ENCODE measurements around the gene PEX10. TPM values are rescaled to one million over a fixed set of nuclear protein-coding genes. Genes with fewer than 3 reads are reported as not detected.

The PEX10 gene
- total and polyA plus RNA-seq, 10 of the 15 experiments (the other 5 are each of a cell fraction or from before 2014, with no cell fraction given), result 0.24 to 24.9 (median 16.8) TPM; not detected in 1

DNA sequence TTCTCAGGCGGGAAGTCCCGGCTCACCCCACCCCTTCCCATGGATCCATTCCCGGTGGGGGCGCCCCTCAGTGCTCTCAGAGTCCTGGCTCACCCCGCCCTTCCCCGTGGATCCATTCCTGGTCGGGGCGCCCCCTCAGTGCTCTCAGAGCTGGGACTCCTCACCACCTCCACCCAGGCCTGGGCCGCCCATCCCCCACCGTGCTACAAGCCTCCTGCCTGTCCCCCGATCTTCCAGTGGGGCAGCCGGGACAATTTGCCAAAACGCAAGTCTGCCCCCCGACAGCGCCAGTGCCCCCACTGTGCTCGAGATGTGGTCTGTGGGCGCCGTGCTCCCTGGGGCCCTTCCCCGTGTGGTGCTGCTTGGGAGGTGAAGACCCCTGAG, 40.6 kb upstream of the PEX10 start (continued):
- no peak for TF ChIP-seq SUZ12 (IDR thresholded peaks at IDR 0.05; ENCODE audit: unreplicated experiment)

DNA sequence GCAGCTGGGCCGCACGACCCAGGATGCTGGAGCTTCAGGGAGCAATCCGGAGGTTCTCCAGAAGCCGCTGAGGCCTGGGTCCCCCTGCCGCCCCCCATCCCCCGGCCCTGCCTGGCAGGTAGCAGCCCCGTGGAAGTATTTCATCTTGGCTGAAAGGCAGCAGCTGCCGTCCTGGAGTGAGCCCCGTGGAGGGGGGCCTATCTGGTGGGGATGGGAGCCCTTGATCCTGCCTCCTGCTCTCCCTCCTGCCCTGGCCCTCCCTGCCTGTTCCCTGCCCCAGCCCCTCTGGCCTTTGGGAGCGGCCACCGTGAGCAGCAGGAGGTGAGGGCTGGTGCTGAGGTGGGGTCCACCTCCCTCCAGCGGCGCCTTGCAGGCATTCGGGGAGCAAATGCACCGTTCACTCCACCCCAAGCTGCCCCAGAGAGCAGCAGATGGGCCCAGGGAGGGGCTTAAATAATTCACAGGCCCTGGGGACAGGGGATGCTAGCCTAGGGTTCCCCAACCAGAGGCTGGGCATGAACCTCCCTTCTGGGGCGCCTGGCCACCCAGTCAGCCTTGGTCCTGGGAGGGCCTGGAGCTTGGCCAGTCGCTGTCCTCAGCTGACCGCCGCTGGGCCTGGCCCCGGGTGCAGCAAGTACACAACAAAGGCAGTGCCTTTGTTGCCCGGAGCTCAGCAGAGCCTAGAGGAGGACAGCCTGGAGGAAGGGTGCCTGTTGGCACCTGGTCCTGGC, 40.0 kb upstream of the PEX10 start:
- no peak overlapping the region for H3K4me2 ChIP-seq (ENCODE audit: control insufficient read depth, insufficient read depth)

DNA sequence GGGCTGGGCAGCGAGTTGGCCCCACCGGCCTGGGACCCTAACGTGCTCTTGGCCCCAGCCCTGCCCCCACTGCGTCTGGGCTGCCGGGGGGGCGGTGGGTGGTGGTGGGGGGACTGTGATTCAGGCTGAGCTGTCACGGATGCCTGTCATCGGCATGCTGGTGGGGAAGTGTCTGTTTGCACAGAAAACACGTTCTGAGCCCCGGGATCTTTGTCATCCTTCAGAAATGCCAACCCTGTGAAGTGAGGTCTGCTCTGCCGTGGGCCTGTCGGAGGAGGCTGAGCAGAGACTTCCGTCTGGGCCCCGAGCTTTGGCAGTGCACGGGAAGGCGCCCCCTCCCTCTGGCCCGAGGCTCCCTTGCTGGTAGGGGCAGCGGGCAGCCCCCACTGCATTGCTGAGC, 39.4 kb upstream of the PEX10 start:
- DNase-seq (ENCODE audit: low read depth, low spot score) (no peak), FAIRE-seq (no peak), ATAC-seq (no peak)
- Histone ChIP-seq H3K27ac (ENCODE audit: control insufficient read depth, insufficient read depth) (no peak overlapping the region), H2AFZ (ENCODE audit: control insufficient read depth, low read depth, low read length) (no peak overlapping the region), H3K4me2 (ENCODE audit: control insufficient read depth, insufficient read depth) (no peak overlapping the region), H3K36me3 (ENCODE audit: control insufficient read depth in 2 of 2, insufficient read depth in 2 of 2, low read length in 1 of 2) (no peaks in the 10 kb centered on the region), H3K79me2 (ENCODE audit: control insufficient read depth, insufficient read depth, low read length) (no peaks in the 10 kb centered on the region), H4K20me1 (ENCODE audit: control insufficient read depth, insufficient read depth) (no peaks in the 10 kb centered on the region), H3K4me1 (ENCODE audit: control insufficient read depth, insufficient read depth, low read length) (no peaks in the 10 kb centered on the region), H3K4me3 (no peak overlapping the region), H3K9me3 (replicated peaks; ENCODE audit: control insufficient read depth, insufficient read depth, low read length) (no peaks in the 10 kb centered on the region), H3K9ac (ENCODE audit: control insufficient read depth, insufficient read depth, low read length) (no peak overlapping the region), H3K27me3 (replicated peaks in 1 of 2; ENCODE audit: control insufficient read depth in 2 of 2, insufficient read depth in 2 of 2, low read length in 1 of 2) (no peaks in the 10 kb centered on the region; a peak in 1 of 4 replicates)
- WGBS (ENCODE audit: insufficient coverage, insufficient replicate concordance, low lambda C conversion rate, missing lambda C conversion rate), result 15% methylated on average over 18 of the region's 18 CpGs
- in situ Hi-C loops (cut with MboI) (no loop called here), intact Hi-C loops (cut with micrococcal nuclease; ENCODE audit: unreplicated experiment) (no loop called here)
- ChIA-PET RAD21 (ENCODE audit: unreplicated experiment) (no interaction called here), SMC1A (ENCODE audit: uncharacterized antibody, unreplicated experiment) (no interaction called here), POLR2A (no interaction called here), CTCF (no interaction called here)
- BruUV-seq (replicated peaks), result no TSS peak
- TF ChIP-seq BCL11A (IDR thresholded peaks at IDR 0.05; ENCODE audit: low read depth, low read length), result no peak
- TF ChIP-seq POLR2AphosphoS5 (IDR thresholded peaks at IDR 0.05; ENCODE audit: low read length), result no peak
- TF ChIP-seq BHLHE40 (IDR thresholded peaks at IDR 0.05; ENCODE audit: borderline replicate concordance in 1 of 2, low read depth in 2 of 2, low read length in 1 of 2), result no peak
- TF ChIP-seq GABPA (IDR thresholded peaks at IDR 0.05; ENCODE audit: low read depth), result no peak
- TF ChIP-seq, protein P1, sequence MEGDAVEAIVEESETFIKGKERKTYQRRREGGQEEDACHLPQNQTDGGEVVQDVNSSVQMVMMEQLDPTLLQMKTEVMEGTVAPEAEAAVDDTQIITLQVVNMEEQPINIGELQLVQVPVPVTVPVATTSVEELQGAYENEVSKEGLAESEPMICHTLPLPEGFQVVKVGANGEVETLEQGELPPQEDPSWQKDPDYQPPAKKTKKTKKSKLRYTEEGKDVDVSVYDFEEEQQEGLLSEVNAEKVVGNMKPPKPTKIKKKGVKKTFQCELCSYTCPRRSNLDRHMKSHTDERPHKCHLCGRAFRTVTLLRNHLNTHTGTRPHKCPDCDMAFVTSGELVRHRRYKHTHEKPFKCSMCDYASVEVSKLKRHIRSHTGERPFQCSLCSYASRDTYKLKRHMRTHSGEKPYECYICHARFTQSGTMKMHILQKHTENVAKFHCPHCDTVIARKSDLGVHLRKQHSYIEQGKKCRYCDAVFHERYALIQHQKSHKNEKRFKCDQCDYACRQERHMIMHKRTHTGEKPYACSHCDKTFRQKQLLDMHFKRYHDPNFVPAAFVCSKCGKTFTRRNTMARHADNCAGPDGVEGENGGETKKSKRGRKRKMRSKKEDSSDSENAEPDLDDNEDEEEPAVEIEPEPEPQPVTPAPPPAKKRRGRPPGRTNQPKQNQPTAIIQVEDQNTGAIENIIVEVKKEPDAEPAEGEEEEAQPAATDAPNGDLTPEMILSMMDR (IDR thresholded peaks at IDR 0.05 in 2 of 3, conservative IDR thresholded peaks at IDR 0.05 in 1 of 3; ENCODE audit: control insufficient read depth in 2 of 3, extremely low read depth in 1 of 3, insufficient read depth in 1 of 3, low read depth in 3 of 3, low read length in 3 of 3), result no peak
- TF ChIP-seq HDGF (IDR thresholded peaks at IDR 0.05), result no peak
- no peak for TF ChIP-seq ZZZ3 (IDR thresholded peaks at IDR 0.05; ENCODE audit: control insufficient read depth, insufficient read length, low read depth)
- no peak for TF ChIP-seq TAF1 (IDR thresholded peaks at IDR 0.05; ENCODE audit: borderline replicate concordance, low read depth, low read length)
- no peak for TF ChIP-seq MEF2B (IDR thresholded peaks at IDR 0.05; ENCODE audit: partially characterized antibody, poor library complexity, severe bottlenecking)
- TF ChIP-seq RAD51 (IDR thresholded peaks at IDR 0.05), result no peak
- no peak for TF ChIP-seq TCF12 (IDR thresholded peaks at IDR 0.05; ENCODE audit: low read depth, low read length)
- TF ChIP-seq CHD1 (IDR thresholded peaks at IDR 0.05; ENCODE audit: low read depth, low read length), result no peak

More for the DNA sequence above, 40.0 kb upstream of the PEX10 start:
- no peak overlapping the region for H3K27ac ChIP-seq (ENCODE audit: control insufficient read depth, insufficient read depth)
- no peaks in the 10 kb centered on the region for H3K4me1 ChIP-seq (ENCODE audit: control insufficient read depth, insufficient read depth, low read length)
- H3K79me2 ChIP-seq (ENCODE audit: control insufficient read depth, insufficient read depth, low read length), result no peaks in the 10 kb centered on the region
- SMC1A ChIA-PET (ENCODE audit: uncharacterized antibody, unreplicated experiment), result no interaction called here
- no peak overlapping the region for H3K9ac ChIP-seq (ENCODE audit: control insufficient read depth, insufficient read depth, low read length)
- RAD21 ChIA-PET (ENCODE audit: unreplicated experiment), result no interaction called here
- no TSS peak for BruUV-seq (replicated peaks)
- no peak overlapping the region for H2AFZ ChIP-seq (ENCODE audit: control insufficient read depth, low read depth, low read length)
- H3K9me3 ChIP-seq (replicated peaks; ENCODE audit: control insufficient read depth, insufficient read depth, low read length), result no peaks in the 10 kb centered on the region
- no peaks in the 10 kb centered on the region for H4K20me1 ChIP-seq (ENCODE audit: control insufficient read depth, insufficient read depth)
- DNase-seq (ENCODE audit: low read depth, low spot score) (no peak), ATAC-seq (no peak), FAIRE-seq (no peak)
- in situ Hi-C loops (cut with MboI) (no loop called here), intact Hi-C loops (cut with micrococcal nuclease; ENCODE audit: unreplicated experiment) (no loop called here)
- WGBS (ENCODE audit: insufficient coverage, insufficient replicate concordance, low lambda C conversion rate, missing lambda C conversion rate), result 33% methylated on average over 19 of the region's 21 CpGs
- H3K36me3 ChIP-seq (ENCODE audit: control insufficient read depth in 2 of 2, insufficient read depth in 2 of 2, low read length in 1 of 2), result no peaks in the 10 kb centered on the region
- POLR2A ChIA-PET, result no interaction called here
- H3K27me3 ChIP-seq (replicated peaks in 1 of 2; ENCODE audit: control insufficient read depth in 2 of 2, insufficient read depth in 2 of 2, low read length in 1 of 2), result no peaks in the 10 kb centered on the region; a peak in 1 of 4 replicates
- TF ChIP-seq NFYB (IDR thresholded peaks at IDR 0.05; ENCODE audit: insufficient read depth, low read depth, low read length), result no peak
- CTCF ChIA-PET, result no interaction called here
- H3K4me3 ChIP-seq, result no peak overlapping the region
